K562 (cell line): Measurements from ENCODE around the gene TUT1. TPM values are rescaled to one million over a fixed set of nuclear protein-coding genes. Genes with fewer than 3 reads are reported as not detected.
"Not testable (repeated sequence)": the region's sequence is repeated elsewhere in the genome, so short reads cannot be mapped to it uniquely, and the experiment has no call there.

Experiments
- ATAC-seq: fragments of 200-7000 bp; cut with Tn5 transposase; 3 replicates; pipeline ENCODE4 v1.9.1; 2020; ENCODE audit warnings: moderate library complexity
- BruUV-seq: library from RNA; stranded (reverse); fragments of 400-500 nt; replicated peaks from 2 replicates; lab custom pipeline; 2021; lab: Mats Ljungman, UMichigan
- CTCF ChIA-PET: fragments of 300-600 bp; formaldehyde crosslinking; extraction: SDS; loops from one replicate; lab custom pipeline; 2021; ENCODE audit warnings: low intra/inter-chr PET ratio; lab: Yijun Ruan, JAX
- POLR2A ChIA-PET: fragments of 300-600, 350-650 bp; sonication (Branson Sonifier 250); formaldehyde crosslinking; extraction: SDS; loops from one replicate; lab custom pipeline; 2021; ENCODE audit warnings: antibody characterized with exemption, inconsistent platforms; lab: Yijun Ruan, JAX
- DNase-seq, 4 experiments: peaks; one replicate each; pipeline versions ENCODE4 v3.0.0 to v3.0.0-alpha.2; 2011 to 2018; ENCODE audit warnings: low spot score in 3 of 4, mixed read lengths in 3 of 4; ENCODE audit errors: extremely low read depth in 1 of 4
- FAIRE-seq: peaks from 2 replicates; lab custom pipeline; 2011; peaks lifted over from hg19 to GRCh38; lab: Jason Lieb, UNC
- H2AFZ ChIP-seq: 2 replicates; pipeline ENCODE4 v1.6.0; 2011; ENCODE audit warnings: low read depth, low read length, control low read depth, inconsistent platforms
- H3K27ac ChIP-seq: fragments of 200-600 bp; 3 replicates; pipeline ENCODE4 v1.8.0; 2011; ENCODE audit warnings: low read depth, mild to moderate bottlenecking, control low read depth, inconsistent platforms, low read length, moderate library complexity, mixed read lengths; ENCODE audit errors: extremely low read depth
- H3K27me3 ChIP-seq, 2 experiments: fragments of 300-600 bp in 1 of 2; 2 replicates in 1 of 2; 3 replicates in 1 of 2; pipeline versions ENCODE4 v1.6.0 to v1.8.0; 2011; ENCODE audit warnings: inconsistent platforms in 2 of 2, low read length in 2 of 2, mild to moderate bottlenecking in 1 of 2, mixed read lengths in 1 of 2, moderate library complexity in 1 of 2; ENCODE audit not compliant: control insufficient read depth in 2 of 2, insufficient read depth in 2 of 2
- H3K36me3 ChIP-seq: fragments of 300-600 bp; 3 replicates; pipeline ENCODE4 v1.8.0; 2011; ENCODE audit warnings: mild to moderate bottlenecking, low read length, inconsistent platforms; ENCODE audit not compliant: control insufficient read depth, insufficient read depth
- H3K4me1 ChIP-seq, 2 experiments: fragments of 200-600 bp in 1 of 2; replicated peaks in 1 of 2; 2 replicates in 1 of 2; 3 replicates in 1 of 2; pipeline versions ENCODE4 v1.5.1 to v1.8.0; 2011; ENCODE audit warnings: inconsistent platforms in 2 of 2, low read length in 2 of 2, mild to moderate bottlenecking in 1 of 2, mixed read lengths in 1 of 2, moderate library complexity in 1 of 2; ENCODE audit not compliant: control insufficient read depth in 2 of 2, insufficient read depth in 2 of 2
- H3K4me2 ChIP-seq: 2 replicates; pipeline ENCODE4 v1.6.1; 2011; ENCODE audit warnings: low read length, control low read depth, inconsistent platforms, mixed read lengths; ENCODE audit not compliant: insufficient read depth
- H3K4me3 ChIP-seq: fragments of 200-600 bp; sonication (generic), shearing (Covaris generic); 2 replicates; pipeline ENCODE4 v1.5.1; 2016; ENCODE audit warnings: control low read depth, inconsistent platforms
- H3K79me2 ChIP-seq: fragments of 200-600 bp; 3 replicates; pipeline ENCODE4 v1.8.0; 2011; ENCODE audit warnings: low read length, inconsistent platforms; ENCODE audit not compliant: control insufficient read depth, insufficient read depth
- H3K9ac ChIP-seq, 2 experiments: 2 replicates each; pipeline versions ENCODE4 v1.6.0 to v1.6.1; 2011; ENCODE audit warnings: low read depth in 2 of 2, low read length in 2 of 2, control low read depth in 1 of 2, inconsistent platforms in 1 of 2, mild to moderate bottlenecking in 1 of 2, mixed read lengths in 1 of 2; ENCODE audit not compliant: insufficient read depth in 1 of 2
- H3K9me1 ChIP-seq: one replicate; pipeline ENCODE4 v1.6.0; 2011; ENCODE audit warnings: inconsistent platforms, mild to moderate bottlenecking, low read length, moderate library complexity; ENCODE audit not compliant: control insufficient read depth, insufficient read depth
- H3K9me3 ChIP-seq: replicated peaks from 2 replicates; pipeline ENCODE4 v1.5.1; 2011; ENCODE audit warnings: low read depth, low read length, inconsistent platforms; ENCODE audit not compliant: control insufficient read depth, insufficient read depth
- H4K20me1 ChIP-seq: replicated peaks from 2 replicates; pipeline ENCODE4 v1.6.1; 2011; ENCODE audit warnings: low read length, inconsistent platforms, mixed read lengths; ENCODE audit not compliant: control insufficient read depth, insufficient read depth
- ZNF121 ChIP-seq: sonication (generic); formaldehyde crosslinking; conservative IDR thresholded peaks from 2 replicates; pipeline ENCODE4 v1.8.0; 2022; ENCODE audit warnings: missing genetic modification reagents
- WGBS: fragments of 100-300 bp; shearing (Covaris generic); methylation state at CpG from one replicate; pipeline ENCODE4 v1.1.6; 2016; ENCODE audit warnings: low coverage, mixed read lengths; ENCODE audit not compliant: insufficient coverage; ENCODE audit errors: missing lambda C conversion rate; 5-methylcytosine and 5-hydroxymethylcytosine counted together
- in situ Hi-C: fragments of 300-500 bp; cut with MboI; formaldehyde crosslinking; loops from 4 replicates; pipeline ENCODE4 v1.15.0; 2018; ENCODE audit warnings: inconsistent platforms, mixed read lengths
- intact Hi-C: fragments of 100-400 bp; cut with micrococcal nuclease; formaldehyde crosslinking; loops from 2 replicates; pipeline ENCODE4 v1.14.2; 2022
- polyA plus RNA-seq, 8 experiments: library from polyadenylated mRNA; depleted of rRNA in 4 of 8; stranded (reverse) in 5 of 8; unstranded in 3 of 8; fragments of >200 nt; fragmentation: Nextera tagmentation in 2 of 8; fragmentation: Illumina TruSeq in 1 of 8; extraction: Ambion mirVana in 2 of 8; extraction: Trizol in 1 of 8; gene quantifications; 2 replicates each; pipeline versions ENCODE4 v1.2.1 to v1.2.3, GENCODE V29; 2011 to 2014; ENCODE audit warnings: inconsistent platforms in 1 of 8, missing spikeins in 1 of 8
- total RNA-seq, 7 experiments: library from RNA; depleted of rRNA in 6 of 7; stranded (reverse); fragments of >200 nt in 6 of 7; fragmentation: Illumina TruSeq in 2 of 7; extraction: Trizol in 2 of 7; gene quantifications; 2 replicates each; pipeline versions ENCODE4 v1.2.1 to v1.2.3, GENCODE V29; 2011 to 2021; ENCODE audit warnings: low replicate concordance in 1 of 7

Gene TUT1
- total and polyA plus RNA-seq, 9 of the 15 experiments (the other 6 are each of a cell fraction or from before 2014, with no cell fraction given) = 0.66 to 44.3 (median 15.7) TPM

DNA sequence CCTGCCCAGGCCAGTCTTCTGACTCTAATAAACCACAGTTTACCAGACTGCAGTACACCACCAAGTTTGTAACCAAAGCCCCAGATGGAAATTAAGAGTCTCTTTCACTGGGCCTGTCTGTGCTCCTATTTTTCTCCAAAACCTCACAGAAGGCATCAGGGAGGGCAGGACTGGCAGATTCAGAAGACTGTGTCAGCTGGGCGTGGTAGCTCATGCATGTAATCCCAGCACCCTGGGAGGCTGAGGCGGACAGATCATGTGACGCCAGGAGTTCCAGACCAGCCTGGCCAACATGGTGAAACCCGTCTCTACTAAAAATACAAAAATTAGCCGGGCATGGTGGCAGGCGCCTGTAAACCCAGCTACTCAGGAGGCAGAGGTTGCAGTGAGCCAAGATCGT is 6.0 kb downstream of the TUT1 start:
- peaks cover 7 to 12% of the 10 kb centered on the region in 2 experiments; a peak in 4 of 5 replicates for H3K4me1 ChIP-seq
- H3K9me1 ChIP-seq, in situ Hi-C loops, H3K27me3 ChIP-seq, H3K27ac ChIP-seq, ATAC-seq, DNase-seq, FAIRE-seq, H2AFZ ChIP-seq, H3K4me3 ChIP-seq, H3K9ac ChIP-seq, CTCF ChIA-PET, H3K9me3 ChIP-seq, H3K4me2 ChIP-seq, intact Hi-C loops, BruUV-seq, H4K20me1 ChIP-seq: not testable (repeated sequence)
- peaks cover 35% of the 10 kb centered on the region for H3K79me2 ChIP-seq
- H3K36me3 ChIP-seq = peaks cover 67% of the 10 kb centered on the region
- POLR2A ChIA-PET = interaction anchor here (1.1 to 4.6 kb wide), 2 partner anchors 11 to 19 kb away, joined by 6 to 33 read pairs; partner anchors contain the start of gene EEF1G
- WGBS = 93% methylated on average over 7 of the region's 7 CpGs

DNA sequence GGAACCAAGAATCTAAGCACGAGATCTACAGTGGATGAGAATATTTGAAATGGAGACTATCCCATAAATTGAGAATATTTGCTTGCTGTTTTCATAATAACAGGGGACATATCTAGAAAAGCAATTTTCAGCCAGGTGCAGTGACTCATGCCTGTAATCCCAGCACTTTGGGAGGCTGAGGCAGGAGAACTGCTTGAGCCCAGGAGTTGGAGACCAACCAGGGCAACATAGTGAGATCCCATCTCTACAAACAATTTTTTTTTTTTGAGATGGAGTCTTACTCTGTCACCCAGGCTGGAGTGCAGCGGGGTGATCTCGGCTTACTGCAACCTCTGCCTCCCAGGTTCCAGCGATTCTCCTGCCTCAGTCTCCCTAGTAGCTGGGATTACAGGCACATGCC is 9.6 kb downstream of the TUT1 start:
- CTCF ChIA-PET = not testable (repeated sequence)

More for the DNA sequence above, 9.6 kb downstream of the TUT1 start:
- DNase-seq, H3K4me2 ChIP-seq, H2AFZ ChIP-seq, BruUV-seq, in situ Hi-C loops, H3K9me1 ChIP-seq, H3K9me3 ChIP-seq, H3K27ac ChIP-seq, H3K27me3 ChIP-seq, intact Hi-C loops, H4K20me1 ChIP-seq, H3K4me1 ChIP-seq, ATAC-seq, H3K4me3 ChIP-seq, FAIRE-seq: not testable (repeated sequence)
- Histone ChIP-seq H3K9ac (peak overlapping the region in 1 of 2 experiments; percentile 75; a peak in 1 of 4 replicates), H3K36me3 (peaks cover 70% of the 10 kb centered on the region), H3K79me2 (peaks cover 12% of the 10 kb centered on the region; the same call in 2 of the 3 replicates)
- WGBS = 96% methylated on average over 4 of the region's 4 CpGs
- TF ChIP-seq ZNF121 (CRISPR knock-in tag) = peak; percentile 62
- POLR2A ChIA-PET = interaction anchor here (4.6 kb wide), 1 partner anchor 7 kb away, joined by 33 read pairs; the partner anchor contains the start of gene EEF1G
